B cell (primary cell): ENCODE measurements around the gene MYO6. TPM values are rescaled to one million over a fixed set of nuclear protein-coding genes. Genes with fewer than 3 reads are reported as not detected.

ENCODE experiments used
- ATAC-seq: fragments of 200-7000 bp; cut with Tn5 transposase; one replicate; pipeline ENCODE4 v1.10.0; 2021; ENCODE audit warnings: low read depth, mild to moderate bottlenecking, moderate number of reproducible peaks, moderate library complexity
- CTCF ChIA-PET: fragments of 350-600 bp; sonication (Branson Sonifier 250); formaldehyde crosslinking; loops from one replicate; lab custom pipeline; 2021; ENCODE audit warnings: antibody characterized with exemption, inconsistent platforms; lab: Charles Lee
- POLR2A ChIA-PET: fragments of 350-600 bp; sonication (Branson Sonifier 250); formaldehyde crosslinking; loops from one replicate; lab custom pipeline; 2021; ENCODE audit warnings: antibody characterized with exemption; lab: Charles Lee
- DNase-seq: peaks from one replicate; pipeline ENCODE4 v3.0.0; 2013
- H2AFZ ChIP-seq: 2 replicates; pipeline ENCODE4 v1.6.1; 2012; ENCODE audit warnings: mild to moderate bottlenecking, low read depth, low read length; ENCODE audit not compliant: insufficient read depth, poor library complexity, severe bottlenecking
- H3K27ac ChIP-seq, 2 donors: 1 replicate in 1 of 2; 2 replicates in 1 of 2; pipeline ENCODE4 v1.5.1; 2012 to 2013; ENCODE audit warnings: low read length in 2 of 2, mild to moderate bottlenecking in 2 of 2, moderate library complexity in 1 of 2
- H3K27me3 ChIP-seq, 4 experiments: fragments of 200-600 bp in 1 of 4; sonication (generic) in 1 of 4; replicated peaks in 1 of 4; 1 replicate in 2 of 4; 2 replicates in 2 of 4; pipeline versions ENCODE4 v1.6.1 to v1.7.0; 2013 to 2016; ENCODE audit warnings: low read length in 3 of 4, mild to moderate bottlenecking in 2 of 4, mixed read lengths in 1 of 4, moderate library complexity in 1 of 4; ENCODE audit not compliant: insufficient read depth in 4 of 4, control insufficient read depth in 3 of 4; ENCODE audit errors: control extremely low read depth in 1 of 4
- H3K36me3 ChIP-seq, 2 experiments: replicated peaks in 1 of 2; 1 replicate in 1 of 2; 2 replicates in 1 of 2; pipeline versions ENCODE4 v1.6.1 to v1.7.1; 2013; ENCODE audit warnings: low read length in 1 of 2; ENCODE audit not compliant: insufficient read depth in 2 of 2, control insufficient read depth in 1 of 2; ENCODE audit errors: control extremely low read depth in 1 of 2, extremely low read depth in 1 of 2
- H3K4me1 ChIP-seq, 2 donors: fragments of 200-600 bp in 1 of 2; sonication (generic) in 1 of 2; 1 replicate in 1 of 2; 2 replicates in 1 of 2; pipeline versions ENCODE4 v1.5.1 to v1.6.1; 2013 to 2017; ENCODE audit warnings: low read length in 2 of 2; ENCODE audit not compliant: control insufficient read depth in 2 of 2, insufficient read depth in 2 of 2
- H3K4me2 ChIP-seq: replicated peaks from 2 replicates; pipeline ENCODE3; 2012; ENCODE audit warnings: mild to moderate bottlenecking, low read depth, low read length; ENCODE audit not compliant: poor library complexity, severe bottlenecking
- H3K4me3 ChIP-seq, 5 experiments: fragments of 200-600 bp in 1 of 5; sonication (generic) in 1 of 5; 1 replicate in 3 of 5; 2 replicates in 2 of 5; pipeline versions ENCODE4 v1.5.1 to v1.7.0; 2011 to 2016; ENCODE audit warnings: low read length in 4 of 5, mild to moderate bottlenecking in 4 of 5, low read depth in 2 of 5, control low read depth in 1 of 5, moderate library complexity in 1 of 5; ENCODE audit not compliant: insufficient read depth in 1 of 5; ENCODE audit errors: control extremely low read depth in 1 of 5, extremely low read depth in 1 of 5
- H3K79me2 ChIP-seq: fragments of 200-600 bp; sonication (generic); one replicate; pipeline ENCODE4 v1.6.0; 2016; ENCODE audit warnings: low read length; ENCODE audit not compliant: control insufficient read depth, insufficient read depth
- H3K9ac ChIP-seq: fragments of 200-600 bp; sonication (generic); 2 replicates; pipeline ENCODE4 v1.6.1; 2017; ENCODE audit warnings: mild to moderate bottlenecking, low read length, moderate library complexity
- H3K9me3 ChIP-seq, 3 donors: one replicate each; pipeline versions ENCODE4 v1.6.1 to v1.7.1; 2013; ENCODE audit warnings: low read length in 2 of 3; ENCODE audit not compliant: control insufficient read depth in 2 of 3, insufficient read depth in 1 of 3; ENCODE audit errors: control extremely low read depth in 1 of 3
- H4K20me1 ChIP-seq: 2 replicates; pipeline ENCODE4 v1.6.0; 2012; ENCODE audit warnings: mild to moderate bottlenecking, low read length; ENCODE audit not compliant: insufficient read depth, control insufficient read depth, poor library complexity, severe bottlenecking
- H3K27ac Mint-ChIP-seq: one replicate; pipeline ENCODE4 v1.8.0; 2021; ENCODE audit warnings: mixed read lengths
- H3K27me3 Mint-ChIP-seq: one replicate; pipeline ENCODE4 v1.8.0; 2021; ENCODE audit warnings: mixed read lengths
- H3K4me1 Mint-ChIP-seq: one replicate; pipeline ENCODE4 v1.8.0; 2021; ENCODE audit warnings: mixed read lengths
- H3K4me3 Mint-ChIP-seq: one replicate; pipeline ENCODE4 v1.8.0; 2021; ENCODE audit warnings: mixed read lengths
- H3K9me3 Mint-ChIP-seq: one replicate; pipeline ENCODE4 v1.8.0; 2022; ENCODE audit warnings: mixed read lengths; ENCODE audit not compliant: insufficient read depth
- CTCF ChIP-seq: fragments of 200-600 bp; IDR thresholded peaks from one replicate; pipeline ENCODE4 v1.8.0; 2022; ENCODE audit warnings: antibody characterized with exemption, mild to moderate bottlenecking
- EZH2 ChIP-seq: IDR thresholded peaks from 2 replicates; pipeline ENCODE4 v1.6.1; 2012; ENCODE audit warnings: borderline replicate concordance, low read depth, mild to moderate bottlenecking, moderate library complexity, low read length; ENCODE audit not compliant: insufficient read depth, poor library complexity, severe bottlenecking
- WGBS: methylation state at CpG from one replicate; pipeline ENCODE4 v1.1.5; 2013; ENCODE audit warnings: missing lambda C conversion rate; ENCODE audit not compliant: insufficient coverage; 5-methylcytosine and 5-hydroxymethylcytosine counted together
- intact Hi-C: fragments of 100-400 bp; cut with micrococcal nuclease; formaldehyde crosslinking; loops from one replicate; pipeline ENCODE4 v1.10.0; 2022
- polyA plus RNA-seq: library from polyadenylated mRNA; depleted of rRNA; stranded (reverse); fragments of >200 nt; gene quantifications from 2 replicates; pipeline ENCODE4 v1.2.3, GENCODE V29; 2012
- total RNA-seq, 2 donors: library from RNA; stranded (reverse); fragments of 120-200 nt in 1 of 2; gene quantifications; 1 replicate in 1 of 2; 2 replicates in 1 of 2; pipeline versions ENCODE4 v1.2.3 to v1.2.4, GENCODE V29; 2013 to 2022

The MYO6 gene
- total and polyA plus RNA-seq, 2 donors (not counting 1 experiment from before 2014, with no cell fraction given): 0.09 to 0.59 TPM

- ChIA-PET CTCF (no interaction called here), POLR2A (no interaction called here)
- TF ChIP-seq EZH2 (no peak), CTCF (no peak)
- ATAC-seq (no peak), DNase-seq (no peak)
- no peak overlapping the region for H3K4me3 ChIP-seq
- intact Hi-C loops: no loop called here
- WGBS: 73% methylated on average over 3 of the region's 5 CpGs
- no peaks in the 10 kb centered on the region for H3K79me2 ChIP-seq
- H3K9me3 ChIP-seq: no peaks in the 10 kb centered on the region
- H3K27me3 ChIP-seq: no peaks in the 10 kb centered on the region
- H3K27me3 Mint-ChIP-seq: no peaks in the 10 kb centered on the region
- H3K4me2 ChIP-seq: no peak overlapping the region
- H3K9me3 Mint-ChIP-seq: no peaks in the 10 kb centered on the region
- H3K4me1 Mint-ChIP-seq: peaks cover 7% of the 10 kb centered on the region
- no peak overlapping the region for H3K27ac ChIP-seq
- no peak overlapping the region for H3K27ac Mint-ChIP-seq
- no peaks in the 10 kb centered on the region for H3K36me3 ChIP-seq
- no peaks in the 10 kb centered on the region for H3K4me1 ChIP-seq
- H2AFZ ChIP-seq: no peak overlapping the region
- H3K9ac ChIP-seq: no peak overlapping the region
- no peaks in the 10 kb centered on the region for H4K20me1 ChIP-seq
- no peak overlapping the region for H3K4me3 Mint-ChIP-seq
These were observed 198.9 kb downstream of the MYO6 start for GRCh38 chr6:75947935-75948334.

- no peaks in the 10 kb centered on the region for H3K36me3 ChIP-seq
- no peaks in the 10 kb centered on the region for H4K20me1 ChIP-seq
- H3K27ac ChIP-seq: no peak overlapping the region
- intact Hi-C loops: no loop called here
- H3K79me2 ChIP-seq: no peaks in the 10 kb centered on the region
- Mint-ChIP-seq H3K27me3 (no peaks in the 10 kb centered on the region), H3K4me3 (no peak overlapping the region), H3K4me1 (peaks cover 4% of the 10 kb centered on the region), H3K9me3 (no peaks in the 10 kb centered on the region), H3K27ac (no peak overlapping the region)
- no peak overlapping the region for H3K4me3 ChIP-seq
- no peaks in the 10 kb centered on the region for H3K9me3 ChIP-seq
- ChIA-PET POLR2A (no interaction called here), CTCF (no interaction called here)
- H3K4me2 ChIP-seq: no peak overlapping the region
- no peak overlapping the region for H3K9ac ChIP-seq
- WGBS: no CpG with 5 or more reads among the region's 3 CpGs
- no peak overlapping the region for H2AFZ ChIP-seq
- no peaks in the 10 kb centered on the region for H3K4me1 ChIP-seq
- no peak for DNase-seq
- no peak for TF ChIP-seq CTCF
- no peak for TF ChIP-seq EZH2
- H3K27me3 ChIP-seq: no peaks in the 10 kb centered on the region
- no peak for ATAC-seq
These were observed 203.1 kb downstream of the MYO6 start for GRCh38 chr6:75952128-75952527.
